Skeletal muscle cell (primary cell): ENCODE results near the gene PSMD8.
"Not testable (repeated sequence)": the region's sequence is repeated elsewhere in the genome, so short reads cannot be mapped to it uniquely, and the experiment has no call there.

Experiments
- DNase-seq: peaks from one replicate; pipeline ENCODE4 v3.0.0-alpha.2; 2010; ENCODE audit warnings: low read depth
- H3K4me3 ChIP-seq: 2 replicates; pipeline ENCODE4 v1.5.1; 2011; ENCODE audit warnings: low read depth, mild to moderate bottlenecking, control low read depth, low read length, moderate library complexity

PSMD8 gene

GRCh38 chr19:38374332-38375097 lies at the start of gene PSMD8:
Gene PSMD8 (plus strand): TSS chr19:38374571. CDS start chr19:38374602, 31 bp downstream.
- peak; percentile 91 for DNase-seq
- H3K4me3 ChIP-seq, result peak within 1 kb of the TSS; percentile 93

- H3K4me3 ChIP-seq, result no peak overlapping the region
- no peak for DNase-seq
Observed at GRCh38 chr19:38326591-38326990, 47.8 kb upstream of the PSMD8 start.

GRCh38 chr19:38329651-38330050 lies 44.7 kb upstream of the PSMD8 start:
- no peak overlapping the region for H3K4me3 ChIP-seq
- DNase-seq, result no peak

- H3K4me3 ChIP-seq, result no peak overlapping the region
- DNase-seq, result no peak
Observed at GRCh38 chr19:38331728-38332127, 42.6 kb upstream of the PSMD8 start.

- no peak for DNase-seq
- H3K4me3 ChIP-seq, result no peak overlapping the region
Observed at GRCh38 chr19:38333245-38333644, 41.1 kb upstream of the PSMD8 start.

- peak; percentile 78 for DNase-seq
- peak overlapping the region; percentile 88 for H3K4me3 ChIP-seq
Observed at GRCh38 chr19:38335949-38336637, 38.3 kb upstream of the PSMD8 start.

- H3K4me3 ChIP-seq, result peak overlapping the region; percentile 88
- peak; percentile 39 for DNase-seq
Observed at GRCh38 chr19:38336638-38337359, 37.6 kb upstream of the PSMD8 start.

GRCh38 chr19:38337360-38337653 lies 37.1 kb upstream of the PSMD8 start:
- H3K4me3 ChIP-seq, result peak overlapping the region; percentile 88
- no peak for DNase-seq

GRCh38 chr19:38339011-38339410 lies 35.4 kb upstream of the PSMD8 start:
- not testable (repeated sequence) for H3K4me3 ChIP-seq, DNase-seq

GRCh38 chr19:38340927-38341326 lies 33.4 kb upstream of the PSMD8 start:
- no peak overlapping the region for H3K4me3 ChIP-seq
- no peak for DNase-seq

- DNase-seq, result no peak
- H3K4me3 ChIP-seq, result no peak overlapping the region
Observed at GRCh38 chr19:38346837-38347236, 27.5 kb upstream of the PSMD8 start.

- no peak for DNase-seq
- H3K4me3 ChIP-seq, result no peak overlapping the region
Observed at GRCh38 chr19:38350883-38351282, 23.5 kb upstream of the PSMD8 start.

- no peak overlapping the region for H3K4me3 ChIP-seq
- DNase-seq, result no peak
Observed at GRCh38 chr19:38351865-38352395, 22.4 kb upstream of the PSMD8 start.

GRCh38 chr19:38352611-38353010 lies 21.8 kb upstream of the PSMD8 start:
- no peak overlapping the region for H3K4me3 ChIP-seq
- DNase-seq, result no peak

GRCh38 chr19:38355728-38356725 lies 18.3 kb upstream of the PSMD8 start:
- H3K4me3 ChIP-seq, result no peak overlapping the region
- no peak for DNase-seq

GRCh38 chr19:38358071-38358470 lies 16.3 kb upstream of the PSMD8 start:
- no peak for DNase-seq
- H3K4me3 ChIP-seq, result no peak overlapping the region

- no peak for DNase-seq
- no peak overlapping the region for H3K4me3 ChIP-seq
Observed at GRCh38 chr19:38359242-38360021, 14.9 kb upstream of the PSMD8 start.

- H3K4me3 ChIP-seq, result no peak overlapping the region
- no peak for DNase-seq
Observed at GRCh38 chr19:38360351-38360750, 14.0 kb upstream of the PSMD8 start.
